GM04503 (cell line): ENCODE data around the gene GPANK1.

Source experiments
- DNase-seq: peaks from one replicate; pipeline ENCODE4 v3.0.0-alpha.2; 2012; ENCODE audit warnings: low read depth

GPANK1 gene

GRCh38 chr6:31662124-31662723 is 2.6 kb downstream of the GPANK1 start:
- no peak for DNase-seq

DNA sequence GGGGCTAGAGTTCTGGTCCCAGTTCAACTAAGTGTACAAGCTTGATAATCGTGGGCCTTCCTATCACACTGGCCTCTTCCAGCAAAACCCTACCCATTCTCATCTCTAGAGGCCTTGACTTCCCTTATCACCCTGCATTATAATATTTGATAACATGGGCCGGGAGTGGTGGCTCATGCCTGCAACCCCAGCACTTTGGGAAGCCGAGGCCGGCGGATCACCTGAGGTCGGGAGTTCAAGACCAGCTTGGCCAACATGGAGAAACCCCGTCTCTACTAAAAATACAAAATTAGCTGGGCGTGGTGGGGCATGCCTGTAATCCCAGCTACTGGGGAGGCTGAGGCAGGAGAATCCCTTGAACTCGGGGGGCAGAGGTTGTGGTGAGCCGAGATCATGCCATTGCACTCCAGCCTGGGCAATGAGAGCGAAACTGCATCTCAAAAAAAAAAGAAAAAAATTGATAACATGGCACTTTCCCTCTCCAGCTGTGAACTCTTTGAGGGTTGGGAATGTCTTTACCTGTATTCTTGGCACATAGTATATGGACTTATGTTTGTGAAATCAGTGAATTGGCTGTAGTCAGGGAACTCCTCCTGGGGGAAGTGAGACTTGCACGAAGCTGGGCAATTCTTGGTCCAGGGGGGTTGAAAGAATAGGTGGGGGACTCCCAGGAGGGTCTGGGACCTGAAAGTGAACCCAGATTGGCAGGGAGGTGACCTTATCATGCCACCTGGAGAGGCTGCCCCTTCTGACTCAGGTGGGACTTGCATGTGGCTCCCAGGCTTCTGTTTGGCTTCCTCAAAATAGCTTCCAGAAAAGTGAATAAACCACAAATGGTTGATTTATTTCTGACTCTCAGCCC is 3.3 kb downstream of the GPANK1 start:
- no peak for DNase-seq

DNA sequence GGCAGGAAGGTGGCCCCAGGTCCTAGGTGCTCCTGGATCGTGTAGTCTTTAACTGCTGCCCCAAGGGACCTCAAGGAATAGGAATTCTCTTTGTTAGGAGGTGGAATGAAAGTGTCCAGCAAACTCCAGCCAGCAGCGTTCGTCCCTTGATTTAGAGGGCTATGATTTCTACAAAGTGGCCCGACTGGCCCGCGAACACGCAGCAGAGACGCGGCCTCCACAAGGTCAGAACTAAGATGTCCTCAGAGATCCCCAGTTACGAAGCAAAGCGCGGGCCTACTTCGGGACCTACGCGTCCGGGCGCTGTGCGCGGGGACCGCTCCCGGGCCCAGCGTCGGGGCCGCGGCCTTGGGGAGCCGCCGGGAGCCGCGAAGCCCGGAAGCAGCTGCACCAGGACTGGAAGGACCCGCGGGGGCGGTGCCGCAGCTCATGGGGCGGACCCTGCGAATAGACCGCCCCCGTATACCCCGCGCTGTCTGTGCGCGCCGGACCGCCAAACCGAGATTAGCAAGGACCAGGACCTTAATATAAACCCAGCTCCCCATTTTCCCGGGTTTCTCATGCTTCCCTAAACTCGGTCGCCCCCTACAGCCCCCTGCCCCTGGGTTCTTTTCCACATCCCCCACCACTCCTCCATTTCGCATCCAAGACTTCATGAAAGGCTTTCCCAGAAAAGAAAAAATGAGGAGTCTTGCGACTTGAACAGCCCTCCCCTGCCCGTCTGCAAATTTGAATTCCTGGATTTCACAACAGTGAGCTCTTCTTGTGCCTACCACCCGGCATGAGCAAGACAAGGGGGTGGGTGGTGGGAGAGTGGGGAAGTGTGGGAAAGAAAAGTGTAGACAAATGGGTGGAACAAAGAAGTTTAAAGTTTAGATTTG is 4.2 kb downstream of the GPANK1 start, which contains the start of gene C6orf47:
TSS of gene C6orf47 (minus strand) at position 398 of the 881 bp plus-strand sequence. CDS start 831 bp downstream, outside the sequence.
- no peak for DNase-seq

DNA sequence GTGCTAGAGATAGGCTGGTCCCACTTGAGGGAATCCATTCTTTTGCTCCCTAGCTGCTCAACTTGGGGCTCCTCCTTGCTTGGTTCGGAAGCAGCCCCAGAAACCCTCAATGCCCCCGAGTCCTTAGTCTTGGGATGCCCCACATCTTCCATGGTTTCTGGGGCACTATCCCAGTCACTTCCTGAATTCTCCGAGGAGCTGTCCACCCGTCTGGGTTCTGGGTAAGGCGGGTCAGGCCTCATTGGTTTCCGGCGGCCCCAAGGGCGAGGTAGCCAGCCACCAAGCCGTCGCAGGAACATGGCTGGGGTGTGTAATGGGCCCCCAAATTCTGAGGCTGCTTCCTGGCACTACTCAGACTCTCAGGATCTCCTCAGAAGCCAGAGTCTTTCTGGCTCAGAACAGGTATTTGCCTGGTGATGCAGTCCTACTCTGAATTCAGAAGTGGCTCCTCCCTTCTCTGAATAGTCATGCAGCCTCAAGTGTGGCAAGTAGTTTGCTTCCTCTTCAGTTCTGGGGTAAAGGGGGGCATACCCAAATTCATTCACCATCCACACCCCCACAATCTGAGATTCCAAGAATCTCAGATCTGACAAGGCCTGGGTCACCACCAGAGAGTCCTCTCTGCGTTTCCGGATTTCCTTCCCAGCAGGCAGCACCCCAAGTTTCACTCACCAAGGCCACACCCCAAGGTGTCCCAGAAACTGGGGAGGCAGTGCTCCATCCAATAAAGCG is 5.0 kb downstream of the GPANK1 start:
- DNase-seq, result no peak

DNA sequence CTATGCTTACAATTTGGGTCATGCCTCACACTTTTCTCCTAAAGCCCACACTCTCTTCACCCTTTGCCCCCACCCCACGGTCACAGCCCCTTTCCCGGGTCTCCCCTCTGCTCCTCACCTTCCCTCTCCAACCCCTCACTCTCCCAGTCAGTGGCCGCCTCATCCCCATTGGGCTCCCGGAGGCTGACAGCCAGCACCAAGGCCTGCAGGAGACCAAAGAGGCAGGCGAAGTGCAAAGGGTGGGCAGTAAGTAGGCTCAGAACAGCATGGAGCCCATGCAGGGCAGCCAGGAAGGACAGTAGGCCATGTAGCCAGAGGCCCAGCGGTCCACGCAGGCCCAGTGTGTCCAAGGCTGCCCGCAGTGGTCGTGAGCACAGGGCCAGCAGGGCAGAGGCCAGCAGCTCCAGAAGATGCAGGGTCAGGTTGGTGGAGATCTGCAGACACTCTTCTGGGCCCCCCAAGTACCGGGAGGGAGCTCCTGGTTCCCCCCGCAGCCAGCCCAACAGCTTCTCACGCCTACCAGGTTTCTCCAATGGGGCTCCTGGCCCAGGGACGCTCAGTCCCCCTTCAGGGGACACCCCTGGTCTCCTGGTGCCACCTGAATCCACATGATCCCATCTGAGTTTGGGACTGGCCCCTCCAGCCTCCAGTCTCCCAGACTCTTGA is 5.7 kb downstream of the GPANK1 start:
- DNase-seq, result no peak

- DNase-seq, result no peak
These were observed 6.6 kb downstream of the GPANK1 start for GRCh38 chr6:31658158-31658688.

- no peak for DNase-seq
These were observed 7.2 kb downstream of the GPANK1 start for GRCh38 chr6:31657406-31658157.

DNA sequence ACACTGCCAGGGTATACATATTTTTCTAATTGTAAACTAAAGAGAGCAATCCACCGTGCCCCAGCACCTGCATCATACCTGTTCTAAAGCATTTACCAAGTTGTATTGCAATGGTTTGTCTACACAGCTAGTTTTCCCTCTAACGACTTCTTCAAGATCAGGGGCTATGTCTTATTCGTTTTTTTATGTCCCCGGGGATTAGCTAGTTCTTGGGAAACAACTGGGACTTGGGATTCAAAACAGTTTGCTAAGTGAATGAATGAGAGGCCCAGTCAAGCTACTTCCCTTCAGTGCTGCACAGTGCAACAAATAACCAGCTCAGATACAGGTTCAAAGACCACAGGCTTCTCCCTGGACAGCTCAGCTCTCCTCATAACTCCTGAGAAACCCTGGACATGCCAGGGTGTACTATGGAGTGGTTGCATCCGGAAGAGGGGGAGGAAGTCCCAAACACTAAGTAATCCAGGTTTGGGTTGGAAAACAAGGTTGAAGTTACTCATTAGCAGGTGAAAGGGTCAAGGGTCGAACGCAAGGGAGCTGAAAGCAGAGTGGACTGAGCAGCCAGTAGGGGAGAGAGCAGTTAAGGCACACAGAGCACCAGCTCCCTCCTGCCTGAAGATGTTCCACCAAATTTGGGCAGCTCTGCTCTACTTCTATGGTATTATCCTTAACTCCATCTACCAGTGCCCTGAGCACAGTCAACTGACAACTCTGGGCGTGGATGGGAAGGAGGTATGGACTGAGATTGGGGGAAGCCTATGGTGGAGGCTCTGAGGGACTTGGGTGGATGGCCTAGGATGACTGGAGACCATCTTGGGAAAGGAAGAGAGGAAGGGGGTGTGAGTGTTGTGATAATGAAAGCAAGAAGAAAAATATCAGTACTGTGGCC is 9.2 kb downstream of the GPANK1 start, which contains the start of gene APOM:
TSS of gene APOM (plus strand) at position 546 of the 889 bp plus-strand sequence. CDS start at position 619, 73 bp downstream.
- no peak for DNase-seq

- DNase-seq, result no peak
These were observed 10.0 kb downstream of the GPANK1 start for GRCh38 chr6:31654574-31655348.

DNA sequence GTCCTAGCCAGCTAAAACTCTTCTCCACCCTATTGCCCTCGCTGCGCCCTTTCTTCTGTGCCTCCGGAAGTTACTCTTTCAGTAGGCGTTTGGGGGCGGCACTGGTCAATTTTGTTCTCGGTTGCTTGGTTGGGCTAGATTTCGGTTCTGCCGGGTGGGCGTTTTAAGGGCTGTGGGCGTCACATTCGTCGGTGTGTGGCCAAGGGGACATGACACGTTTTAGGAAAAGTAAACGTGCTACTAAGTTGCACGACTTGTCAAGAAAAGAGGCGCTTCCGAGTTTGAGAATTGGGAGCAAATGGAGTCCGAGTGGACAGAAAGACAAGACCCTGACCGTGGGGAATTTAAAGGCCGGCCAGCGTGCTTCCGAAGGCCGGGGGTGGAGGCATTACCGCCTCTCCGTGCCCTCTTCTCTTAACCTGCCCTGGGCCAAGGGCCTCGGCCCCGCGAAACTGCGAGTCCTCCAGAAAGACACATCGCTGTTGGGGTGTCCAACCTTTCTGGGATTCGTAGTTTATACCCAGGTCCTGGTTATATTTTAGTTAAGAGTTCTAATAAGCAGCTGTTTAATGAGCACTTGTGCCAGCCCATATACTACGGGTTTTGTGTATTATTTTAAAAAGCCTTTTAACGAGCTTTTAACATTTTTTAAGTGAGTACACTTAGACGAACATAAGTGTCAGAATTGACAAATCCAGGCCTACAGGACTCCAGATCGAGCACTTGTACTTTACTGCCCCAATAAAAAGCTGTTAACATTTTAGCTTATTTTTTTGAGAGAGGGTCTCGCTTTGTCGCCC is 11.7 kb downstream of the GPANK1 start:
- no peak for DNase-seq

DNA sequence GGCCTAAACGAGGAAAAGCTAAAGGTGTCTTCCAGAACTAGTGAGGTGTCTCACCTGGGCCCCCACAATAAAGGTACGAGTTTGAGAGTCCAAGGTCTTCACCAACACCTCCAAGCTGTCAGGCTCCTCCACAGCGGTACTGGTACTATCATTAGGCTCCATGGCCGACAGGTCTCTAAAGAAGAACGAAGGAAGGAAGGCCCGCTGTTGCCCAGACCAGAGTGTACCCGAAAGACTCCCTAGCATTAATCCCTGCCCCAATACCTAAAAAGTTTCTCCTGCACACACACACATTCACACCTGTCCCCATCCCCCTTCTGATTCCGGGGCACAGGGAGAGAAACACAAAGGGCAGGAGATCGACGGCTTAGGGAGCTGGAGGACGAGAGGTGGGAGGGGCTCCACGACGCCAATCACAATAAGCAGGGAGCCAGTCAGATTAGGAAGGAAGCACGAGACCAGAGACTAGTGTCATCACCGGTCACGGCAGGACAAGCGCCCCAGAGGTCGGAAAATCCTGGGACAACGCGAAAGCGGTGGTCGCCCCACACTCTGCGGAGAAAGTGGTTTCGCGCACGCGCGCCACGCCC is 13.1 kb downstream of the GPANK1 start:
- no peak for DNase-seq

- no peak for DNase-seq
These were observed 19.5 kb downstream of the GPANK1 start for GRCh38 chr6:31645325-31645724.

DNA sequence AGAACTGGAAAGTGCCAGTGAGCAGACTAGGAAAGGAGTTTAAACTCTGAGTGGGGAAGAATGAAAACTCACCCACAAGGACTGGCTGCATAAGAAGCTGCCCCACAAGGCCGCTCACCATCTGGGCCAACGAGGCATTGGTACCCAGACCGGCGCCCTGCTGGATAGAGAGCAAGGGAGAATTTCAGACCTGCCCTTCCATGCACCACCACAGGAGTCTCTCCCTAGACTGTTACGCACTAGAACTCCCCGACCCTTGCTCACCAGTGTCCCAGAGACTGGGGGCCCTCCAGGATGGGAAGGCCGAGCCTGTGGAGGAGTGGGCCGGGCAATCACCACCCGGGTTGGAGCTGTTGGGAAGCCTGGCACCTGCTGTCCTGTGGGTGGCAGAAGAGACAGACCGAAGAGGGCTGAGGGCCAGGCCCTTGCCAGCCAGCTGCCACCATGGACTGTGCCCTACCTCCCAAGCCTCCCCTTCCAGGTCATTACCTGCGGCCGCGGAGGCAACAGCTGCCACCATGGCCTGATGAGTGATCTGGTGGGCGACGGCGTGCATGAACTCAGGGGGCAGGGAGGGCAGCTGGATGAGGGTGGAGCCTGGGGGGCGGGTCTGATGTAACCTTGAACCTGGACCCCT is 20.9 kb downstream of the GPANK1 start:
- no peak for DNase-seq

GRCh38 chr6:31642798-31643570 is 21.8 kb downstream of the GPANK1 start:
- no peak for DNase-seq

DNA sequence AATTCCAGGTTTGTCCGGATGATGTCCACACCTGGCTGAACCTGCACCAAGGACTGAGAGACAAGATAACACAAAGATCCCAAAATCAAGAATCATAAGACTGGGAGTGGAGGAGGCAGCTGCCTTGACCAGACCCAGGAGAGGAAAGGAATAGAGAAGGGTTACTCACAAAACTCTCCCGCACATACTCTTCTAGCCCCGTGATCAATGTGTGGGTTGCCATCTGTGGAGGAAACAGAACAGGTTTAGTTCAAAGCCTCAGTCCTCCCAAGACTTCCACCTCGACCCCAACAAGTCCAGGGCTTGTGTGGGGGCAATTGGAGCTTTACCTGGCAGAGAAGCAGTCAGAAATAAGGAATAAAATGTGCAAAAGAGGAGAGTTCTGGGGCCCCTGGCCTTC is 23.4 kb downstream of the GPANK1 start:
- DNase-seq, result no peak

DNA sequence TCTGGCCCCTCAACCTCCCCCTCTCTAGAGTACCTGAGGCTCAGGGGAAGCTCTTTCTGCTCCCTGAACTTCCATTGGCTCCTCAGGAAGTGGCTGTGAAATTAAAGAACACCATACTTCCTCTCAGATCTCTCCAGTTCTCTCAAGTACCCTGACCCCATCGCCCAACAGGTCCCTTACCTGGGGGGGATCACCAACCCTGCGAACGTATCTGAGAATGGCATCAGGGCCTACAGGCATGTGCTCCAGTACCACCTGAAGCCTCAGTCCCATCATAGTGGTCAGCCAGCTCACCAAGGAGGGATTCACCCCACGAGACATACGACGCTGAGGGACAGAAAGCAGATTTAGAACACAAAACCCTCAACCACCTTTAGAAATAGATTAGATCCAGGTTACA is 24.2 kb downstream of the GPANK1 start:
- no peak for DNase-seq
